Activated T-cell treated with anti-CD3 and anti-CD28 coated beads, Interleukin-2, amount 50 U/mL, for 48 hours (primary cell): Measurements from ENCODE around the gene RNU6-8.

Experiments
- DNase-seq, 2 experiments: peaks; one replicate each; pipeline ENCODE4 v3.0.0-alpha.2; 2020

The RNU6-8 gene

GRCh38 chr14:32202998-32203882, at the start of gene RNU6-8:
RNU6-8 (minus strand) TSS chr14:32203269.
- DNase-seq: peak; percentile 86 to 87

GRCh38 chr14:32252030-32252670, 49.1 kb upstream of the RNU6-8 start:
- DNase-seq: peak; percentile 28 to 43

GRCh38 chr14:32251530-32251929, 48.5 kb upstream of the RNU6-8 start:
- DNase-seq: no peak

DNA sequence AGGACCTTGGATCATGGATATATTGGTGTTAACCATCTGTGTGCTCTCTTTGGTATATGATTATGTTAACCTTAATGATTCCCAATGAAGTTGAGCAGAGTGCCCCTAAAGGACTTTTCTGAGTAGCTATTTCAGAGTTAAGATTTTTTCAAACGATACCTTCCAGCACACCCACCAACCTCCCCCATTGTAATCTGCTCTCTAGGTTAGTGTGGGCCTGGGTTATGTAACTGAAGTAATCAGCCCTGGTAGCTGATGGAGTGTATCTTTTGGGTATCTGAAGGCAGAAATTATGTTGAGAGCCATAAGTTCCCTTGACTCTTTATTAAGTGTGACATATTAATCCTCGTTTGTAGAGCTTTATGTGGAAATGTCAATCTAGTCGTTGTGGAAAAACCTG, 47.6 kb upstream of the RNU6-8 start:
- no peak for DNase-seq

GRCh38 chr14:32249780-32250179, 46.7 kb upstream of the RNU6-8 start:
- DNase-seq: no peak

DNA sequence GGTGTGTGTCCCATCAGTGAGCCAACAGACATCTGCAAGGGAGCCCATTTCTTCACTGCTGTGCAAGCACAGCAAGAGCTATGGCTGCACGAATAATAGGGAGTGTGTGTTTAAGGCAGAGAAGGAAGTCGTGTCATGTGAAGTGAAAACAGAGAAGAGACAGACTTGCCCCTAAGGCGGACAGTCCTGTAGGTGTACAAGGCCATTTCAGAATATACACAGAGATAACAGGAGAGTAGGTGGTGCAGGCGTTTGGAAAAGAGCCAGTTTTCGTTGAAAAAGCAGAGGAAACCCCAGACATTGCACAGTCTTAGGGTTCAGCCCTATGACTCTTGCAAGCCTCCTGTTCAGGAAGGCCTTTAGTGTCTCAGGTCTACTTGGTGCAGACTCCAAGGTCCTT, 46.3 kb upstream of the RNU6-8 start:
- no peak for DNase-seq

- no peak for DNase-seq
These were observed 43.7 kb upstream of the RNU6-8 start for GRCh38 chr14:32246751-32247150.

- no peak for DNase-seq
These were observed 41.3 kb upstream of the RNU6-8 start for GRCh38 chr14:32244404-32244803.

DNA sequence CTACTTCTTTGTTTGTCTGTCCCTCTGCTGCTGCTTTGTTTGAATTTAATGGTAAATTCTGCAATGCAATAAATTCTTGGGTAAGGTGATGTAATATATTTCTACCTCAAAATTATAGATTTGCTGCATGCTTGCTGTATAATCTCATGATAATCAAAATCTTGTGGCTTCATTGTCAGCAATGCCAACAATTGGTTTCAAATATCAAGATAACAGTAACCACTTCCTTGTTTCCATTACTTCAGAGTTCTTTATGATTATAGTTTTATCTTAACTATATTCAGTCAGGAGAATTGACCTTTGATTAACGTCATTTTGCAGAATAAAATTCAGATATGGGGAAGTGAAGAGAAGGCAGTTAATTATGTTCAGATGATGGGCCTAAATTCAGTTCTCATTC, 30.2 kb upstream of the RNU6-8 start:
- DNase-seq: no peak

DNA sequence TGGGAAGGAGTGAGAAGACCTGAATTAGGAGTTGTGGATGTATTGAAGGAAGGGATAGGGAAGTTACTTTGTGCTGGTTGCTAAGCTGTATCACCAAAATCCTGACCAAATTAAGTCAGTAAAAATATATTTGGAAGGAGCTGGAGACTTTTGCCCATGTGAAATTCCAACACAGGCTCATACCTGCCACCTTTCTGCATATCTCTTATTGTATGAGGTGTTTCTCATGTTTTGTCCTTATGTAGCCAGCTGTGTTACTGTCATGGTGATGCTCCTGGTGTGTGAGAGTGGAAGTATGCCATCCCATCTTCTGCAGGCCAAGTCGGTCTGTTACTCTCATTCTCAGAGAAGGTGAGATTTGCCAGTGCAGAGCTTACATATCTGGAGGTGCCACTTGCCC, 29.4 kb upstream of the RNU6-8 start:
- no peak for DNase-seq

- no peak for DNase-seq
These were observed 27.7 kb upstream of the RNU6-8 start for GRCh38 chr14:32230695-32231280.

- no peak for DNase-seq
These were observed 27.1 kb upstream of the RNU6-8 start for GRCh38 chr14:32230181-32230580.

DNA sequence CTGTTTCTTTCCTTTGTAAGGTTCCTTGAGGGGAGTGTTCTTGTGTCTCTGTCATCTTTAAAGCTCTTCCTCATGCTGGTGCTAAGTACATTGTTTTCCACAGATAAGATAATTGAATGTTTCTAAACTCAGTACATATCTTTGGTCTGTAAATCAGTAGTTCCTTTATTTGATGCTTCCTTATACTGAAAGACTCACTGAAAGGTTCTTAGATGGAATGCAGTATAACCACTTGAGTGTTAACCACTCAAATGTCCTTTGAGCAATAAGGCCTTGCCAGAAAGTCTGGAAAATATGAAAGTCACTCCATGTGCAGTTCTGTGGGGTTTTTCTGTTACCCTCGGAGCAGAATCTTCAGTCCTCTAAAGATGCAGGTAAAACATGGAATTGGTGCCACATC, 23.0 kb upstream of the RNU6-8 start:
- no peak for DNase-seq

- no peak for DNase-seq
These were observed 22.4 kb upstream of the RNU6-8 start for GRCh38 chr14:32225378-32225920.

- DNase-seq: peak in 1 of 2 experiments; percentile 34
These were observed 21.8 kb upstream of the RNU6-8 start for GRCh38 chr14:32224737-32225377.

DNA sequence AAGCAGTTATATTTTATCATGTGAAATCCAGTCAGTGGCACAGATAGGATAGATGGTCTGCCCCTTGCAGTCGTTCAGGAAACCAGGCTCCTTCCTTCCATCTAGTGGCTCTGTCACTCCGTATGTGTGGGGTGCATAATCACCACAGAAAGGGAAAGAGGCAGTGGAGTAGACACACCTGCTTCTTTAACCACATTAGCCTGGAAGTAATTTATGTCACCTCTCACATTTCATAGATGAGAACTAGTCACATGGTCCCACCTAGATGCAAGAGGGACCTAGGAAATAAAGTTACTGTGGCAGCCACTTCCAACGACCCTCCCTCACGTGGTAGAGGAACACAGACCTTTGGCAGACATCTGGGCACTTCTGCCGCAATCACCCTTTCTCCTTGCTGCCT, 14.2 kb upstream of the RNU6-8 start:
- no peak for DNase-seq

GRCh38 chr14:32212833-32213232, 9.8 kb upstream of the RNU6-8 start:
- no peak for DNase-seq

DNA sequence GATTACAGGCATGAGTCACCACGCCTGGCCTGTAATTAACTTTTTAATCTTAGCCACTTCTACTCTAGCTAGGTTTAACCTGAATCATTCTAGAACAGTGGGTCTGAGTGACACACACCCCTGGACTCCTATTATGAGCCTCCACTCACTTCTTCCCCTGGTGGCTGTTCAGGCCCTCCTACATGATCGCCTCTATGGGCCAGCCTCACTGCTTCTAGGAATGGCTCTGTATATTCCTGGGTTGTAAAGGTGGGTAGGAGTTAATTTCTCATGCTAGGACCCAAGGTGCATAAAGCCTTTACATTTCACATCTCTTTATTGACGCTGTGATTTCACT, 8.0 kb upstream of the RNU6-8 start:
- no peak for DNase-seq

DNA sequence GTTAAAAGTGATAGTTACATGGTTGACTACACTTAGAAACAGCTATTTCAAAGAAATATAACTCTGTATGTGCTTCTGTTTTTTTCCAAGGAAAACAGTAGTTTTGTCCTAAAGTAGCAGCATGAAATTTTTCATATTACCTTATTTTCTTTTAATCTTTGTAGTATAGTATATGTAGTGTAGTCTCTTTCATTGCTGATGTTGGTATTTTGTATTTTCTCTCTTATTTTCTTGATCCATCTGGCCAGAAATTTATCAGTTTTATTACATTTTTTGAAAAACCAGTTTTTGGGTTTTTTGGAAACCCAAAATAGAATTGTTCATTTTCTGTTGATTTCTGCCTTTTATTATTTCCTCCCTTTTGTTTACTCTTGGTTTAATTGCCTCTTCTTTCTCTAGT, 6.4 kb upstream of the RNU6-8 start:
- DNase-seq: no peak

DNA sequence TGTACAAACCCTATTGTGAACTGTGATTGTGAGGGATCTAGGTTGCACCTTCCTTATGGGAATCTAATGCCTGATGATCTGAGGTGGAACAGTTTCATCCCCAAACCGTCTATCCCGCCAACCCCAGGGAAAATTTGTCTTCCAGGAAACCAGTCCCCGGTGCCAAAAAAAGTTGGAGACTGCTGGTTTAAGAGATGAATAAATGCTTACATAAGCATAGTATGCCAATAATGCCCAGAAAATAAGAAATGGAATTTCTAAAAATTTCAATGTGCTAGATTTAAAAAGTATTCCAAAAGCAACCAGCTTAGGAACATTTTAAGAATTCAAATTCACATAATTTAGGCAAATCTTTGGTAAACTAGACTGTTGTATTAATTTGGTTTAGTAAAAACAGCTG, 5.4 kb upstream of the RNU6-8 start:
- DNase-seq: no peak

DNA sequence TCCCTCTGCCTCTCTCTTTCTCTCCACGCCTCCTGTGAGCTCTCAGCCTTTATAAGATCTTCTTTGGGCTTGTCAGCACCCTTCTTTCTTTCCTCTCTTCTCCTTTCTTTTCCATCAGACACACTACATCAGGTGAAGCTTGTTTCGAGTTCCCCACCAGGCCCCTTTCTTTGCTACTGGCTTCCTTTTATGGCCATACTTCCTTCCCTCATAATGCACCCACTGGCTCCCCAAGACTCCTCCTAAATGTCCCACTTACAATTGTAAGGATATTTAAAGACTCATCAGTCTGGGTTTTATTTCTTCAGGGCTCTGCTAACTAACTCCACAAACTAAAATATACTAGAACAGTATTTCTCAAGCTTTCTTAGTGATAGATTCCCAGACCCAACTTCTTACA, 3.5 kb upstream of the RNU6-8 start:
- no peak for DNase-seq

DNA sequence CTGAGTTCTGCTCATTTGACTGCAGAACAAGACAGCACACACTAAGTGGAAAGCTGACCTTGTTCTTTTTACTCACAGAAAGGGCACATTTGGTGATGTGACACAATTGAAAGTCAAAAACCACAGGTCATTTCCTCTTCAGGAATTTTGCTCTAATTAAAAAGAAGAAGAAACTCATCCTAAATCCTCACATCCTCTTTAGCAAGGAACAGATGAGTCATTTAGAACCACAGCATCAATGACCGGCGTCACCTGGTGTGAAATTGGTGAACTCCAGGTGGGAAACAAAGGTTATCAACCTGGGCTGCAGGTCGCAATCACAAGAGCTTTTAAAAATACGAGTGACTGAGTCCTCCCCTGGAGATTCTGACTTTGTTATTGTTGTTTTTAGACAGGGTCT, 2.9 kb upstream of the RNU6-8 start:
- DNase-seq: no peak

DNA sequence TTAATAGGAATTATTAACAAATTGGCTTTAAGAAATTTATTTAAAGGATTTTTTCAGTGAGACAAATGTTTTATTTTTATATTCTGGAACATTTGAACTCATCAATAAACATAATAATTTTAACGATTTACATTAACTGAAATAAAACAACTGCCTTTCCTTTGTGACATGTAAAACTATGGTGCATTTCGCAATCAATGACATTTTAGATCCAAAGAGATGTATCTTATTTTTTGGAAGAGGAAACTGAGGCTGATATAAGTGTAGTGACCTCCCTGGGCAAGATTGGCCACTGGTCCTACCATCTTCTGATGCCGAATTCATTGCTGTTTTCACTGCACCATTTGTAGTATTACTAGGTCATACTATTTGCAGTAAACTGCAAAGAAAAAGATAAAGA, 2.5 kb upstream of the RNU6-8 start:
- no peak for DNase-seq
